ENCODE data around the gene GAS7. TPM values are rescaled to one million over a fixed set of nuclear protein-coding genes. Genes with fewer than 3 reads are reported as not detected.

GAS7 gene
- total RNA-seq, 4 donors from 2014 or later, result 242 to 309 (median 264) TPM

DNA sequence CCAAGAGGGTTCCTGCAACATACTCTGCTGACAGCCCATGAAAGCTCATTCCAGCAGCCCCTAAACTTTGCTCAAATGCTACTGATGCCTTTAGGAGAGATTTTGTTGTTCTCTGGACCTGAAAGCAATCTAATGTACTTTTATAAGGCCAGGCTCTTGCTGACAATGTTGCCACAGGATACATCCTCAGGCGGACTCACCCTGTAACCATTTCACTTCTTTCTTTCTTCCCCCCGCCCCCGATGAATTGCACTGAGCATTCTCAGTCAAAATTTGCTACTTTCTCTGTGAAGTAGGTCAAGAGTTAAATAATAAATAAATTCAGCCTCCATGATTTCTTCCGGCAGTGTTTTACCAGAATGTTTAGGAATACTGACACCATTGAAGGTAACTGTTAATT is 1.5 kb downstream of the GAS7 start:
- H3K27ac ChIP-seq, result peak overlapping the region in 1 of 4 donors; percentile 80
- TF ChIP-seq CTCF (IDR thresholded peaks at IDR 0.05), result no peak
- no peak for TF ChIP-seq POLR2A (IDR thresholded peaks at IDR 0.05)
- TF ChIP-seq EP300 (IDR thresholded peaks at IDR 0.05), result no peak
- peak overlapping the region in 3 of 4 donors; percentile 50 to 84 (median 62) for H3K4me3 ChIP-seq
- 39 to 40% methylated on average over 4 of the region's 4 CpGs for WGBS, 2 donors
- no peaks in the 10 kb centered on the region for H3K27me3 ChIP-seq
- H3K36me3 ChIP-seq, result peaks cover 0 to 12% (median 0%) of the 10 kb centered on the region in 3 donors
- H3K4me1 ChIP-seq, result peaks cover 0 to 22% (median 4%) of the 10 kb centered on the region in 4 donors
- DNase-seq (ENCODE audit: low spot score in 2 of 2), result no peak
- peaks cover 0 to 26% (median 2%) of the 10 kb centered on the region in 4 donors for H3K9me3 ChIP-seq

DNA sequence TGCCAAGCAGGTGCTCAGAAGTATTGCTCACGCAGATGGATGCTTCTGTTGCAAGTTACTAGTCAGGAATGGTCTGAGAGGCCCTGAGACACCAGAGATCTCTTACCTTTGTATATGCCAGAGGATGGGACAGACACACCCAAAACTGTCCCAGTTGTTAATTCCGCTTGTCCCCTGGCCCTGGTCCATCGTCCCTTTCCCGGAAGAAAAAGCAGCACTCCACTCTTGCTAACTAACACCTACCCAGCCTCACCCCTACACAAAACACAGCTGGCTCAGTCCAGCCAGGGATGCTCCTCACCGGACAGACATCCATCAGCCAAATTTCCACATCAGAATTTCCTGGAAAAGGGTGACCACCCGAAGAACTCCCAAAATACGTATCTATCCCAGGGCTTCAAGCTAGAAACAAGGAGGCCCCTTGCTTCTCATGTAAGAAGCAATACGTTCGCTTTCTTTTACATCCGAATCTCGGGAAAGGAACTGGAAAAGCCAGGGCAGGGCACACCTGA is 2.0 kb downstream of the GAS7 start:
- WGBS, 2 donors, result 80 to 85% methylated on average over 11 of the region's 11 CpGs
- Histone ChIP-seq H3K27me3 (no peaks in the 10 kb centered on the region), H3K9me3 (peaks cover 0 to 26% (median 2%) of the 10 kb centered on the region in 4 donors), H3K4me1 (peaks cover 0 to 22% (median 4%) of the 10 kb centered on the region in 4 donors), H3K4me3 (peak overlapping the region in 3 of 4 donors; percentile 50 to 84 (median 62)), H3K27ac (no peak overlapping the region), H3K36me3 (peaks cover 0 to 12% (median 0%) of the 10 kb centered on the region in 3 donors)
- no peak for DNase-seq (ENCODE audit: low spot score in 2 of 2)
- TF ChIP-seq POLR2A (IDR thresholded peaks at IDR 0.05) (no peak), EP300 (IDR thresholded peaks at IDR 0.05) (no peak), CTCF (IDR thresholded peaks at IDR 0.05) (no peak)

DNA sequence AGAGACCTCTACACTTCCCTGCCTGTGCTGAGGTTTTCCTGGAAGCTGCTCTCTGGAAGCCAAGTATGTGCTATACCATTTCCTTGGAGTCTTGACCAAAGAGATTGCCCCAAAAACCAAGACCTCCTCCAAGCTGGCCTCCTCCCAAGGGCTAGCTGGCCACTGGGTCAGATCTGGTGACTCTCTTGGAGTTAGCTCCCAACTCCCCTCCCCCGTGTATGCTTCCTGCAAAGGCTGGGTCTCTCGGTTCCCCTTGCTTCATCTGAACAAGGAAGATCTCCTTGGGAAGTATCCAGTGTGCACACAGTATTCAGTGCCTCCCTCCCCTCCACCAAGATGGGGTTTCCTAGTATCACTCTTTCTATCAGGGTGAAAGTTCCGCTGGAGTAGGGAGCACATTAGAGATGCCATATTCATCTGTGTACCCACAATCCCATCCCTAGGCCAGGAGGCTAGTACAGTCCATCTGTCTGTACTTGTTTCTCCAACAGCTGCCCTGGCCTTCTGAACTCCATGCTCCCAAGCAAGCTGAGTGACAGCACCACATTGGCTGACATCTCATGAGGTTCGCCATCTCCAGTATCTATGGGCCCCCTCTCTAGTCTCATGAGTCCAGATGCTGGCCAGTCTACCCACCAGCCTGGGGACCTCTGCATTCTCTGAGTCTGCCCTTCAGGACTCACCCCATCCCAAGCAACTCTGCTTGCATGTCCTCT is 3.2 kb downstream of the GAS7 start:
- Histone ChIP-seq H3K36me3 (peaks cover 0 to 12% (median 0%) of the 10 kb centered on the region in 3 donors), H3K4me3 (no peak overlapping the region), H3K27ac (no peak overlapping the region), H3K4me1 (peaks cover 0 to 22% (median 4%) of the 10 kb centered on the region in 4 donors), H3K27me3 (no peaks in the 10 kb centered on the region), H3K9me3 (peaks cover 0 to 26% (median 2%) of the 10 kb centered on the region in 4 donors)
- no peak for TF ChIP-seq CTCF (IDR thresholded peaks at IDR 0.05)
- TF ChIP-seq POLR2A (IDR thresholded peaks at IDR 0.05), result no peak
- TF ChIP-seq EP300 (IDR thresholded peaks at IDR 0.05), result peak in 1 of 2 donors; percentile 17
- DNase-seq (ENCODE audit: low spot score in 2 of 2), result no peak
- WGBS, 2 donors, result 89 to 93% methylated on average over 4 of the region's 4 CpGs

- peaks cover 0 to 18% (median 4%) of the 10 kb centered on the region in 4 donors for H3K4me1 ChIP-seq
- H3K4me3 ChIP-seq, result no peak overlapping the region
- no peaks in the 10 kb centered on the region for H3K27me3 ChIP-seq
- DNase-seq (ENCODE audit: low spot score in 2 of 2), result no peak
- 93 to 95% methylated on average over 2 of the region's 2 CpGs for WGBS, 2 donors
- TF ChIP-seq CTCF (IDR thresholded peaks at IDR 0.05) (no peak), EP300 (IDR thresholded peaks at IDR 0.05) (no peak), POLR2A (IDR thresholded peaks at IDR 0.05) (no peak)
- peaks cover 0 to 26% (median 2%) of the 10 kb centered on the region in 4 donors for H3K9me3 ChIP-seq
- peaks cover 0 to 12% (median 0%) of the 10 kb centered on the region in 3 donors for H3K36me3 ChIP-seq
- H3K27ac ChIP-seq, result no peak overlapping the region
These were observed 4.8 kb downstream of the GAS7 start for GRCh38 chr17:10193632-10194031.

DNA sequence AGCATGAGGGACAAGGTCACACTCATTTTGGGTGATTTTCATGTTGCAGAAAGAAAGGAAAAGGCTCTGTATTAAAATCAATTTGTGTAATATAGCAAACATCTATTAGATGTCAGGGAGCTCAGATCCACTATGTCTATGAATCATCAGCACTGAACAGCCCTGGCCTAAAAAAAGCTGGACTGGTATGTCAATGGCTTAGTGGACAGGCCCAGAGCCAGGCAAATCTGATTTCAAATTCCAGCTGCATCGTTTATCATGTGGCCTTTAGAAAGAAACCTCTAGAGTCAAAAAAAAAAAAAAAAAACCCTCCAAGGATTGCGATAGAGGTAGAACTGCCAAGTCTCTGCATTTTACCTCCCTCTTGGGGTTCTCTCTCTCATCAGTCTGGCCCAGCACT is 5.4 kb downstream of the GAS7 start:
- DNase-seq (ENCODE audit: low spot score in 2 of 2), result no peak
- H3K27ac ChIP-seq, result no peak overlapping the region
- WGBS, 2 donors, result 59 to 62% methylated on average over 2 of the region's 2 CpGs

More for the DNA sequence above, 5.4 kb downstream of the GAS7 start:
- no peaks in the 10 kb centered on the region for H3K27me3 ChIP-seq
- H3K9me3 ChIP-seq, result peaks cover 0 to 26% (median 2%) of the 10 kb centered on the region in 4 donors
- no peak for TF ChIP-seq EP300 (IDR thresholded peaks at IDR 0.05)
- no peak for TF ChIP-seq POLR2A (IDR thresholded peaks at IDR 0.05)
- TF ChIP-seq CTCF (IDR thresholded peaks at IDR 0.05), result no peak
- H3K36me3 ChIP-seq, result peaks cover 0 to 12% (median 0%) of the 10 kb centered on the region in 3 donors
- peaks cover 0 to 15% (median 4%) of the 10 kb centered on the region in 4 donors for H3K4me1 ChIP-seq
- H3K4me3 ChIP-seq, result no peak overlapping the region

Data from tibial nerve (tissue), 4 donors.